GM12878 (cell line): ENCODE results near the gene SERPINA6. TPM values are rescaled to one million over a fixed set of nuclear protein-coding genes. Genes with fewer than 3 reads are reported as not detected.

ENCODE experiments used
- ATAC-seq: fragments of 200-7000 bp; cut with Tn5 transposase; 3 replicates; pipeline ENCODE4 v1.9.1; 2020; ENCODE audit warnings: mild to moderate bottlenecking, moderate library complexity
- BruUV-seq: library from RNA; stranded (reverse); fragments of 400-500 nt; replicated peaks from 2 replicates; lab custom pipeline; 2021; lab: Mats Ljungman, UMichigan
- CTCF ChIA-PET: fragments of 300-600 bp; sonication (Branson Sonifier 250); formaldehyde crosslinking; extraction: SDS; loops from one replicate; lab custom pipeline; 2021; ENCODE audit warnings: inconsistent platforms; lab: Yijun Ruan, JAX
- POLR2A ChIA-PET: fragments of 350-600 bp; formaldehyde crosslinking; extraction: SDS; loops from one replicate; lab custom pipeline; 2021; ENCODE audit warnings: inconsistent platforms; lab: Charles Lee
- RAD21 ChIA-PET: fragments of 300-600 bp; sonication (Branson Sonifier 250); formaldehyde crosslinking; loops from one replicate; lab custom pipeline; 2023; ENCODE audit warnings: antibody characterized with exemption; ENCODE audit not compliant: unreplicated experiment; lab: Charles Lee
- SMC1A ChIA-PET: fragments of 300-600 bp; sonication (Branson Sonifier 250); formaldehyde crosslinking; loops from one replicate; lab custom pipeline; 2023; ENCODE audit not compliant: unreplicated experiment, uncharacterized antibody; lab: Charles Lee
- DNase-seq: peaks from one replicate; pipeline ENCODE4 v3.0.0-alpha.2; 2011; ENCODE audit warnings: low read depth, low spot score
- FAIRE-seq: peaks from 3 replicates; lab custom pipeline; 2011; peaks lifted over from hg19 to GRCh38; lab: Jason Lieb, UNC
- H2AFZ ChIP-seq: 2 replicates; pipeline ENCODE4 v1.6.0; 2011; ENCODE audit warnings: low read depth, low read length, control low read depth; ENCODE audit not compliant: control insufficient read depth
- H3K27ac ChIP-seq: 2 replicates; pipeline ENCODE4 v1.5.1; 2011; ENCODE audit warnings: control low read depth; ENCODE audit not compliant: control insufficient read depth, insufficient read depth
- H3K27me3 ChIP-seq, 2 experiments: replicated peaks in 1 of 2; 2 replicates each; pipeline versions ENCODE4 v1.6.0 to v1.6.1; 2011; ENCODE audit warnings: low read length in 1 of 2; ENCODE audit not compliant: control insufficient read depth in 2 of 2, insufficient read depth in 2 of 2
- H3K36me3 ChIP-seq, 2 experiments: 2 replicates each; pipeline ENCODE4 v1.5.1; 2011; ENCODE audit warnings: low read length in 1 of 2; ENCODE audit not compliant: control insufficient read depth in 2 of 2, insufficient read depth in 2 of 2
- H3K4me1 ChIP-seq: 2 replicates; pipeline ENCODE4 v1.6.1; 2011; ENCODE audit warnings: mild to moderate bottlenecking, low read length, moderate library complexity, mixed read lengths; ENCODE audit not compliant: control insufficient read depth, insufficient read depth
- H3K4me2 ChIP-seq: 2 replicates; pipeline ENCODE4 v1.6.0; 2011; ENCODE audit warnings: control low read depth; ENCODE audit not compliant: control insufficient read depth, insufficient read depth
- H3K4me3 ChIP-seq: fragments of 200-600 bp; sonication (generic); 2 replicates; pipeline ENCODE4 v1.5.1; 2016
- H3K79me2 ChIP-seq: 2 replicates; pipeline ENCODE4 v1.6.0; 2011; ENCODE audit warnings: low read length; ENCODE audit not compliant: control insufficient read depth, insufficient read depth
- H3K9ac ChIP-seq: 2 replicates; pipeline ENCODE4 v1.8.0; 2011; ENCODE audit warnings: low read length, control low read depth, mixed read lengths; ENCODE audit not compliant: control insufficient read depth, insufficient read depth
- H3K9me3 ChIP-seq: replicated peaks from 3 replicates; pipeline ENCODE4 v1.5.1; 2011; ENCODE audit warnings: mild to moderate bottlenecking, low read length; ENCODE audit not compliant: control insufficient read depth, insufficient read depth
- H4K20me1 ChIP-seq: 2 replicates; pipeline ENCODE4 v1.6.0; 2011; ENCODE audit not compliant: control insufficient read depth, insufficient read depth
- MEF2A ChIP-seq: IDR thresholded peaks from 2 replicates; pipeline ENCODE4 v1.6.1; 2011; ENCODE audit warnings: low read depth, mild to moderate bottlenecking, low read length, moderate library complexity; ENCODE audit not compliant: insufficient read depth
- NFIC ChIP-seq: IDR thresholded peaks from 2 replicates; pipeline ENCODE4 v1.6.1; 2012; ENCODE audit warnings: low read depth, mild to moderate bottlenecking, inconsistent platforms, low read length, moderate library complexity
- RB1 ChIP-seq: fragments of 450-650 bp; formaldehyde crosslinking; IDR thresholded peaks from 2 replicates; pipeline ENCODE4 v1.6.1; 2017; ENCODE audit warnings: mild to moderate bottlenecking, borderline replicate concordance
- SPI1 ChIP-seq: IDR thresholded peaks from 2 replicates; pipeline ENCODE4 v1.6.1; 2011; ENCODE audit warnings: low read depth, mild to moderate bottlenecking, low read length, moderate library complexity, borderline replicate concordance; ENCODE audit not compliant: insufficient read depth
- YBX1 ChIP-seq: fragments of 450-650 bp; IDR thresholded peaks from 2 replicates; pipeline ENCODE4 v1.6.1; 2016; ENCODE audit warnings: antibody characterized with exemption
- WGBS: methylation state at CpG from one replicate; pipeline ENCODE4 v1.1.6; 2016; ENCODE audit warnings: low lambda C conversion rate; ENCODE audit not compliant: insufficient replicate concordance, insufficient coverage; ENCODE audit errors: missing lambda C conversion rate; 5-methylcytosine and 5-hydroxymethylcytosine counted together
- in situ Hi-C: fragments of 300-500 bp; cut with MboI; formaldehyde crosslinking; loops from 9 replicates; pipeline ENCODE4 v1.14.3; 2018; ENCODE audit warnings: mixed read lengths
- intact Hi-C: fragments of 100-400 bp; cut with micrococcal nuclease; formaldehyde crosslinking; loops from one replicate; pipeline ENCODE4 v1.14.2; 2022; ENCODE audit not compliant: unreplicated experiment
- polyA plus RNA-seq, 11 experiments: library from polyadenylated mRNA; depleted of rRNA in 4 of 11; unstranded in 6 of 11; stranded (reverse) in 5 of 11; fragments of >200 nt; fragmentation: Nextera tagmentation in 4 of 11; fragmentation: Illumina TruSeq in 1 of 11; extraction: Ambion mirVana in 4 of 11; extraction: Trizol in 1 of 11; gene quantifications; 1 replicate in 1 of 11; 2 replicates in 10 of 11; pipeline versions ENCODE4 v1.2.1 to v1.2.3, GENCODE V29; 2011 to 2016; ENCODE audit warnings: inconsistent platforms in 2 of 11, missing spikeins in 2 of 11, low read depth in 1 of 11
- total RNA-seq, 4 experiments: library from RNA; depleted of rRNA in 3 of 4; stranded (reverse); fragments of >200 nt in 3 of 4; fragmentation: Illumina TruSeq in 1 of 4; extraction: Trizol in 1 of 4; gene quantifications; 2 replicates each; pipeline versions ENCODE4 v1.2.1 to v1.2.3, GENCODE V29; 2013 to 2021
- TF ChIP-seq, protein P1 (sequence below): IDR thresholded peaks from 2 replicates; pipeline ENCODE4 v1.6.1; 2012; ENCODE audit warnings: low read depth, low read length, improper control_type of control experiment

The SERPINA6 gene
- total and polyA plus RNA-seq, 10 of the 15 experiments (the other 5 are each of a cell fraction or from before 2014, with no cell fraction given) = 0.11 to 0.27 (median 0.23) TPM; not detected in 7

DNA sequence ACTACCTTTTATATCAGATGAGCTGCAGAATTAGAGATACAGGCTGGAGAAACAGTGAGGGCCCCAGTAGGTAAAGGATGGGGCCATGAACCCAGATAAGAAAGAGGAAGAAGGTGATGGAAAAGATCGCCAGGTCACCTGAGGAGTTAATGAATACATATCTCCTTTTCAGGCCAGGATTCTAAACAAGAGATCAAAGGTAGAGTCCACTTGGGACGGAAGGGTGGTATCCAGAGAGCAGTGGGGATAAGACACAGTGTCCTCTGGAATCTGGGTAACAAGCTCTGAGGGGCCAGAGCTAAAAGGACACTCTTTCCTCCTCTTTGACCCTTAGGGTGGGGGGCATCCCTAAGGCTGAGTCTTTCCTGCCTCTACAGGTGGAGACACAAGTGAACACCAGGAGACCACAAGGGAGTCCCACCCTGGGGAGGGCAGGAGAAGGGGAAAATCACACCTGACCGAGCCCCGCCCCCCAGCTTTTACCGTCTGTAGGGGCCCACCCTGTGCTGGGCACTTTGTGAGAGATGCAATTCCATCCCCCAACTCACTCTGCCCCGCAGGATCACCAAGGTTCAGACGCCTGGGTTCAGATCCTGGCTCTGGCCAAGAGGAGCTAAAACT is 37.9 kb upstream of the SERPINA6 start:
- no peak overlapping the region for H3K4me3 ChIP-seq
- no peaks in the 10 kb centered on the region for H3K36me3 ChIP-seq
- no peaks in the 10 kb centered on the region for H3K9me3 ChIP-seq
- no peak overlapping the region for H2AFZ ChIP-seq
- DNase-seq = no peak
- H3K27me3 ChIP-seq = no peaks in the 10 kb centered on the region
- no peaks in the 10 kb centered on the region for H3K79me2 ChIP-seq
- in situ Hi-C loops = no loop called here
- intact Hi-C loops = no loop called here
- no peak overlapping the region for H3K9ac ChIP-seq
- H3K27ac ChIP-seq = no peak overlapping the region
- no peaks in the 10 kb centered on the region for H4K20me1 ChIP-seq
- BruUV-seq = no TSS peak
- no peak overlapping the region for H3K4me2 ChIP-seq
- ATAC-seq = no peak
- no peaks in the 10 kb centered on the region for H3K4me1 ChIP-seq
- ChIA-PET RAD21 (no interaction called here), POLR2A (no interaction called here), SMC1A (no interaction called here), CTCF (no interaction called here)
- FAIRE-seq = no peak
- TF ChIP-seq, protein P1, sequence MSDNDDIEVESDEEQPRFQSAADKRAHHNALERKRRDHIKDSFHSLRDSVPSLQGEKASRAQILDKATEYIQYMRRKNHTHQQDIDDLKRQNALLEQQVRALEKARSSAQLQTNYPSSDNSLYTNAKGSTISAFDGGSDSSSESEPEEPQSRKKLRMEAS = no peak
- TF ChIP-seq YBX1 (no peak), RB1 (no peak), SPI1 (no peak)
- 26% methylated on average over 7 of the region's 7 CpGs for WGBS

DNA sequence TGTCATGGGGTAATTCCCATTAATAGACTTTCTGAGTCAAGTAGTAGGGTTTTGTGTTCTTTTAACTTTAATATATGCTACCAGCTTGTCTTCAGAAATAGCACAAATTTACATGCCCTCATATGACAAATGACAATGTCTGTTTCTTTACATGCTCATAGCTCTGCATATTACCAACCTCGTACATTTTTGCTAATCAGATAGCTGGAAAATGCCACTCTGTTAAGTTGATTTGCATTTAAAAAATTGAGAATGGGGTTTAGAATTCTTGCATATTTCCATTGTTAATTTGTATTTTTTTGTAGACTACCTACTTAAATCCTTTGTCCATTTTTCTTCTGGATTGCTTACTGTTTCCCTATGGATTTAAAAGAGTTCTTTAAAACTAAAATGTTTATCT is 34.0 kb upstream of the SERPINA6 start:
- ATAC-seq = no peak
- Histone ChIP-seq H3K27me3 (no peaks in the 10 kb centered on the region), H3K4me3 (no peak overlapping the region), H3K9me3 (peaks cover 1% of the 10 kb centered on the region; the same call in 1 of the 3 replicates), H3K36me3 (no peaks in the 10 kb centered on the region), H3K27ac (no peak overlapping the region), H3K9ac (no peak overlapping the region), H2AFZ (no peak overlapping the region), H4K20me1 (no peaks in the 10 kb centered on the region), H3K79me2 (no peaks in the 10 kb centered on the region), H3K4me1 (no peaks in the 10 kb centered on the region), H3K4me2 (no peak overlapping the region)
- no peak for DNase-seq
- 0% methylated on average over 1 of the region's 1 CpG for WGBS
- TF ChIP-seq NFIC (no peak), MEF2A (no peak)
- FAIRE-seq = no peak
- ChIA-PET CTCF (interaction anchor here (1.3 kb wide), 1 partner anchor 192 kb away, joined by 4 read pairs; no protein-coding TSS in a partner anchor), SMC1A (no interaction called here), POLR2A (no interaction called here), RAD21 (no interaction called here)
- in situ Hi-C loops = no loop called here
- no TSS peak for BruUV-seq
- intact Hi-C loops = no loop called here
